Islet of Langerhans (tissue), 1 donor: Measurements from ENCODE around the gene KRT4.
"Not testable (repeated sequence)": the region's sequence is repeated elsewhere in the genome, so short reads cannot be mapped to it uniquely, and the experiment has no call there.

Experiments used
- FAIRE-seq: peaks from one replicate; lab custom pipeline; 2011; peaks lifted over from hg19 to GRCh38; lab: Jason Lieb, UNC

KRT4 gene

GRCh38 chr12:52813885-52814709 lies at the start of gene KRT4:
Gene KRT4 (minus strand): TSS chr12:52814116. CDS start chr12:52814058, 58 bp downstream.
- no peak for FAIRE-seq

DNA sequence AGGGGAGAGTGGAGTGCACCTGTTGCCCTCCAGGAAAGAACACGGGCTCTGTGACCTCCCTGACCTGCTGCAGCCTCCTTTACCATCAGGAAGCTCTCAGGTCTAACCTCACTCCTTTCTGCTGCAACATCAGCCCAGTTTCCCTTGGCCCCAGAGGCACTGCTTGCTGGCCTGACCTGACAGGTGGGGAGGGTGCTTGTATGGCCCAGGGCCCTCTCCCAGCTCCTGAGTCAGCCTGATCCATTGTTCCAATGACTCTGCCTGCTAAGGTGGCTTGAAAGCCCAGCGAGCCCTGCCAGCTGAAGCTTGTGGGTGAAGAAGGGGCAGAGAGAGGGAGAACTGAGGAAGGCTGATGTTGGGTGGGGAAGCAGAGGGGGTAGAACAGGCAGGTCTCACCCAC lies 48.1 kb upstream of the KRT4 start:
- no peak for FAIRE-seq

DNA sequence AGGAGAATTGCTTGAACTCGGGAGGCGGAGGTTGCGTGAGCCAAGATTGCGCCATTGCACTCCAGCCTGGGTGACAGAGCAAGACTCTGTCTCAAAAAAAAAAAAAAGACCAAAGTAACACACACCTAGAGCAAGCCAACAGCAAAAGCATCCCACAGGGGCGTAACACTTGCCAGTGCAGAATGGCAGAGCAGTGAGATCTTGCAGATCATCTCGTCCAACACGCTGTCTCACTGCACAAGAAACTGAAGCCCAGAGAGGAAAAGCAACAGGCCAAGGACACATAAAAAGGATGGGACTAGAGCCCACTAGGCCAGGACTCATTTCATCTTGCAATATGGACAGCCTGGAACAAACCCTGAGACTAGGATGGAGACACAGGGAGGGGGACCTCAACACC lies 47.6 kb upstream of the KRT4 start:
- FAIRE-seq, result no peak

- no peak for FAIRE-seq
These were observed 46.3 kb upstream of the KRT4 start for GRCh38 chr12:52860102-52860823.

DNA sequence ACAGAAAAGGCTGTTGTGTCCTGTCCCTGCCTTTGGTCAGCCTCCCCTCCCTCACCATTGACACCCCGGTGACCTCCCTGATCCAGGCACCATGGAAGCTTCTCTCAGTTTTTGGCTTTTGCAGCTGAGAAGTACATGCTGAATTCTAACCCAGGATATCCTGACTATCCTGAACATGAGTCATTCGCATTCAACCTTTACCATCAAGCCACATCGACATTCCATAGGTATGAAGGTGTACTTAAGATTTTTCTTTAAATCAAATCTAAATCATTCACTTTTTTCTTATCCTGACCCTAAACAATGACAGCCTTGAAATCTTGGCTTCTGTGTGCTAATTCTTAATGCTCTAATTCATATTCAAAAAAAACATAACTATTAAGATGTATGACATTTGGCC lies 43.6 kb upstream of the KRT4 start:
- FAIRE-seq, result no peak

- FAIRE-seq, result no peak
These were observed 42.9 kb upstream of the KRT4 start for GRCh38 chr12:52856787-52857186.

DNA sequence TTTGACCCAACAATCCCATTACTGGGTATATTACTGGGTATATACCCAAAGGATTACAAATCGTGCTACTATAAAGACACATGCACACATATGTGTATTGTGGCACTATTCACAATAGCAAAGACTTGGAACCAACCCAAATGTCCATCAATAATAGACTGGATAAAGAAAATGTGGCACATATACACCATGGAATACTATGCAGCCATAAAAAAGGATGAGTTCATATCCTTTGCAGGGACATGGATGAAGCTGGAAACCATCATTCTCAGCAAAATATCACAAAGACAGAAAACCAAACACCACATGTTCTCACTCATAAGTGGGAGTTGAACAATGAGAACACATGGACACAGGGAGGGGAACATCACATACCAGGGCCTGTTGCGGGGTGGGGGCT lies 42.2 kb upstream of the KRT4 start:
- not testable (repeated sequence) for FAIRE-seq

DNA sequence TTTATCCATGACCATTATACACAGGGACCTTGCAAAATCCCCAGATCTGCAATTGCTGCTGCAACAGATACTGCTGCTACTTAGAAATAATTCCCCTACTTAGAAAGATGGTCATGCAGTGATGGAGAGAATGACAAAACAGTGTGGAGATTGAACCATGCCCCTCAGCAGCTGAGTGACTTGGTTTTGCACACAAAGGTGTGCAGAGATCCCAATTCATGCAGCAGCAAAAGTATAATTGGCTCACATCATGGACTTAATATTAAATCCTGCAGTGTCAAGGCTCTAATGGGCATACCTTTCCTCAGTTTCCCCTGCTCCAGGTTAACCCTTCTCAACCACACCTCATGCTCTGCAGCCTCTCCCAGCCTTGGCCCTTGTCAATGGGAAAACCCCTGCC lies 37.9 kb upstream of the KRT4 start:
- FAIRE-seq, result no peak

DNA sequence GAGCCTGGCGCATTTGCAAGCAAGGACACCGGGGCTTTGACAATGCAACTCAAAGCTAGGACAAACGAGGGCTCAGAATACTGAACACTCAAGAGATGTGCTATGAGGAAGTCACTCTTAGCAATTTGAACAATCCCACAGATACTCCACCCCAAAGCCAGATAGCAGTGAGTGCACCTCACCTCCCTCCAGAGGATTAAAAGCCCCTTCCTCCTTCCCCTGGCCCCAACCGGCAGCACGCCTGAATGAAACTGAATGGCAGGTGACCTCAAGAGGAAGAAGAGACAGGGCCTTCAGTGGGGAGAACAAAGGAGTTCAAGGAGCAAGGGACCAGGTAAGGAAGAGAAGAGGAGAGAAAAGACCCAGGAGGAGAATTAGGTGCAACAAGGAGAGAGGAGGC lies 36.8 kb upstream of the KRT4 start:
- FAIRE-seq, result no peak

DNA sequence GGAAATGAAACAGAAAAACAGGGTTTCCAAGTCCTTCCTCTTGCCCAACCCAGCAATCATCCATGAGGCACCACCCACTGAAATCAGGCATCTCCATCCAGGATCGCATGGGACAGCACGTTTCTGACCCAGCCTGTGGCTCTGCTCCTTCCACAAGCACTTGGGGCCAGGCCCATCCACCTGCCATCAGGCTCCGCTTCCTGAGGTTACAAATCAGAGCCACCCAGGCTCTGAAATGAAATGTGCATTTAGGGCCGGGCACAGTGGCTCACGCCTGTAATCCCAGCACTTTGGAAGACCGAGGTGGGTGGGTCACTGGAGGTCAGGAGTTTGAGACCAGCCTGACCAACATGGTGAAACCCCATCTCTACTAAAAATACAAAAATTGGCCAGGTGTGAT lies 35.6 kb upstream of the KRT4 start:
- no peak for FAIRE-seq

GRCh38 chr12:52848661-52849255 lies 34.8 kb upstream of the KRT4 start, which contains the start of gene KRT78:
Gene KRT78 (minus strand): TSS chr12:52848994. CDS start chr12:52848930, 64 bp downstream.
- FAIRE-seq, result no peak

- no peak for FAIRE-seq
These were observed 33.6 kb upstream of the KRT4 start for GRCh38 chr12:52847335-52848102.

DNA sequence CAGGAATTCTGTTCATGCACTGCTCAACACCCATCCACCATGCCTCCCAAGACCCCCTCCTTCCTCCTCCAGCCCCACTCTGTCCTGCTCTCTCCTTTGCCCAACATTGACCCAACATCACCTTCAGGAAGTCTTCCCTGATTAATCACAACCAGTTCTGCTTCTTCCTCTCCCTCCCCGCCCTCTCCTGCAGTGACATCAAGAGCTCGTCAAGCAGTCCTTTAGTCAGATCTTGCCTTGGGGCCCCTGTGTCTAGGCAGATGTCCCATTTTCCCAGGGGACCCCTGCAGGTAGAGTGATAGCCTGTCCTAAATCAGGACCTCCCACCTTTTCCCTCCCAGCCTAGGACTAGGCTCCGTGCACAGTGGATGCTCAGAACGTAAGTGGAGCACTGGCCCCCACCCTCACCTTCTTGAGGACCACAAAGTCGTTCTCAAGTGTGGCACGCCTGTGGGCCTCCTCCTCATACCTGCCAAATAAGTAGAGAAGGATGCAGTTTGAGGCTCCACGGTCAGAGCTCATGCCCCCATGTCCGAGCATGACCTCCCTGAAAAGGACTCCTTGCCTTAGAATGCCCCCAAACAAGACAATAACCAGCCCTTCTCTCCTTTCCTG lies 32.5 kb upstream of the KRT4 start:
- FAIRE-seq, result no peak

DNA sequence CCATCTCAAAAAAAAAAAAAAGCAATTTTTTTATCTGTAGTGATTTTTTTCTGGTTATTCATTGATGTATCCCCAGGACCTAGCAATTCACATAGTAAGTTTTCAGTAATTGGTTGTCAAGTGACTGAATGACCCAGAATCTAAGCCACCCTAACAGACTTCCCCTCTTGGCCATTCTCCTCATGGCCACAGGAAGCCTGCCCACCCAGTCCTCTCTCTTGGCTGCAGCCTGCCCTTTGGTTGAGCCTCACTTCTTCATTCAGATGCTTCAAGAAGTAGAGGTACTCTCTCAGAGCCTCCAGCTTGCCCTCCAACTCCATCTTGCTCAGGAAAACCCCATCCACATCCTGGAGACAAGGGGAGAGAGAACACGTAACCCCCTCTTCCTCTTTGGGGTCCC lies 32.0 kb upstream of the KRT4 start:
- no peak for FAIRE-seq

DNA sequence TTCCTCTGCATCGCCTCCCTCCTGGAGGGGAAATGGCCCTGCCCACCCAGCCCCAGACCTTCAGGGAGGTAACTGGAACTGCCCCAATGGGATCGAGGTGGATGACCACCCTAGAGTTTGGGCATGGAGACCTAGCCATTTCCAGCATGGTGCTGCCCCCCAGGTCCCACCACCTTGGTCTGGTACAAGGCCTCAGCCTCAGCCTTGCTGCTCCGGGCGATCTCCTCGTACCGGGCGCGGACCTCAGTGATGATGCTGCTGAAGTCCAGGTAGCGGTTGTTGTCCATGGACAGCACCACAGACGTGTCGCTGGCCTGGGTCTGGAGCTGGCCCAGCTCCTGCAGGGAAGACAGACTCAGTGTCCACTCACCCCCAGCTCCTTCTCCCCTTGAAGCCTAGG lies 30.5 kb upstream of the KRT4 start:
- no peak for FAIRE-seq

DNA sequence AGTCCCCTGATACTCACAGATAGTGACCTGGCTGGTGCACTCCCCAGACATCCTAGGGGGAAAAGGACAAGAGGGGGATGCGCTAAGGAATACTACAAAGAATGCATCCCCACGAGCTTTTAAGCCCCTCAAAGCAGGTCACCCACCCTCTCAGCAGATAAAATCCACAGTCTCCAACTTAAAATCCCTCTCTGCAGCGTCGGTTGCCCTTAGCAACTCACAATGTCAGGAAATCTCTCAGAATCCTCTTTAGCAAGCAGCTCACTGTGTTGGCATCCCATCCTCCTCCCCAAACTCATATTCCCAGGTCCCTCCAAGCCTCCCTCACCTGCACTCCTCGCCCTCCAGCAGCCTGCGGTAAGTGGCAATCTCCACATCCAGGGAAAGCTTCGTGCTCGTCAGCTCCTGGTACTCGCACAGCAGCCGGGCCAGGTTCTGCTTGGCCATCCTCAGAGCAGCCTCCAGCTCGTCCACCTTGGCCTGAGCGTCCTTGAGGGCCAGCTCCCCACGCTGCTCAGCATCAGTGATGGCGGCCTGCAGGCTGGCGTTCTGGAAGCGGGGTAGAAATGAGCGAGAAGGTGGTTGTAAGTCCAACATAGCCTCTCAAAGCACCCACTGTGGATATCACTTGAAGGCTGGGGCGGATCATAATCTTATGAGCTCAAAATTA lies 25.7 kb upstream of the KRT4 start:
- no peak for FAIRE-seq

DNA sequence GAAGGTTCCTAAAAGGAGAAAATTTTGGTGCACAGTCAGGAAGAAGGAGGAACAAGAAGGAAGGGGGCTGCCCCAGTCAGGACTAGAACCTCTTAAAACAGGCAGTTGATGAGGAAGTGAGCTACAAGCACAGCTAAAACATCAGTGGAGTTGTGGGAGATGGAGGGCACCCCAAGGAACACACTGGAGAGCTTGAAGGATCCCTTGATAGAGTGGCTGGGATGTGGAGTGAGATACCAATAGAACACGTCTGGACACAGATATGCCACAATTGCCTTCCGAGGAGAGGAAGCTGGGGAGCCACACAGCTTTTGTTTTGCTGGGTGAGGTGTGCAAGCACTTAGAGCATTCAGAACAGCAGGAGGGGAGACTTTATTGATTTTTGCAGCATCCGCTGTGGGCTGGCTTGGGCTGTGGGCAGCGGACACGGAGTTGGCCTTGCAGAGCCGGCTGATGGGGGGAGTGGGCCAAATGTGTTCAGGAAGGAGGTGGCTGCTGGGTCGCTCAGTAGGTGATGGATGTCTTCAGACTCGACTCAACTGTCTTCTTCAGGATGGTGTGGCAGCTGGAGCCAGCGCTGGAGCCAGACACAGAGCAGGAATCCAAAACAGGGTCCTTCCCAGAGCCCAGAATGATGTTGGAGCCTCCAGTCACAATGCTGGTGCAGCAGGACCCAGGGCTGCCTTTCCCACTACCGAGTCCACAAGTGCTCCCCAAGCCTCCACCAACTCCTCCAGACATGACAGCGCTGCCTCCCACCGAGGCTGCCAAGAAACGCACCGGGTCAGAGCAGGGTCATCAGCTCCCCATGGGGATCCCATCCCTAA lies 24.9 kb upstream of the KRT4 start:
- no peak for FAIRE-seq

- FAIRE-seq, result no peak
These were observed 24.1 kb upstream of the KRT4 start for GRCh38 chr12:52837781-52838608.

- FAIRE-seq, result no peak
These were observed 23.5 kb upstream of the KRT4 start for GRCh38 chr12:52837413-52837741.
